ENCODE results near the gene FBL. TPM values are rescaled to one million over a fixed set of nuclear protein-coding genes. Genes with fewer than 3 reads are reported as not detected.

The FBL gene
- polyA plus RNA-seq, 1 donor (not counting 4 experiments of a cell fraction or from before 2014, with no cell fraction given) = 357 TPM

- H3K4me2 ChIP-seq (ENCODE audit: control insufficient read depth, extremely low read depth, insufficient read depth, low read depth, low read length) = no peak overlapping the region
- DNase-seq (ENCODE audit: low read depth, low spot score) (no peak), FAIRE-seq (no peak)
Measured at GRCh38 chr19:39858541-39858940, 12.4 kb upstream of the FBL start.

GRCh38 chr19:39852882-39853281, 6.7 kb upstream of the FBL start:
- no peaks in the 10 kb centered on the region for H3K9me3 ChIP-seq (ENCODE audit: control insufficient read depth, low read depth, low read length)
- H3K27ac ChIP-seq (ENCODE audit: control insufficient read depth, insufficient read depth, low read length) = no peak overlapping the region
- no peaks in the 10 kb centered on the region for H3K79me2 ChIP-seq (ENCODE audit: control insufficient read depth, insufficient read depth, low read length)
- no peaks in the 10 kb centered on the region for H3K4me1 ChIP-seq (ENCODE audit: control insufficient read depth, extremely low read depth, insufficient read depth, low read length)
- no peaks in the 10 kb centered on the region for H3K36me3 ChIP-seq (ENCODE audit: control insufficient read depth in 2 of 2, extremely low read depth in 1 of 2, insufficient read depth in 2 of 2, low read length in 2 of 2)
- H3K27me3 ChIP-seq (ENCODE audit: control insufficient read depth, extremely low read depth, insufficient read depth, low read length) = no peaks in the 10 kb centered on the region
- TF ChIP-seq CTCF (optimal IDR thresholded peaks at IDR 0.05 in 1 of 3, IDR thresholded peaks at IDR 0.05 in 1 of 3, conservative IDR thresholded peaks at IDR 0.05 in 1 of 3; ENCODE audit: extremely low read depth in 1 of 3, insufficient read depth in 2 of 3, low read length in 3 of 3) = no peak
- no peak for TF ChIP-seq EZH2 (IDR thresholded peaks at IDR 0.05; ENCODE audit: low read length)
- no peak overlapping the region for H3K9ac ChIP-seq (ENCODE audit: control insufficient read depth, extremely low read depth, insufficient read depth, low read length)
- H2AFZ ChIP-seq (ENCODE audit: control insufficient read depth, low read length) = no peak overlapping the region
- no peak overlapping the region for H3K4me2 ChIP-seq (ENCODE audit: control insufficient read depth, extremely low read depth, insufficient read depth, low read depth, low read length)
- no peak for FAIRE-seq
- H4K20me1 ChIP-seq (ENCODE audit: control insufficient read depth, extremely low read depth, insufficient read depth, low read length) = no peaks in the 10 kb centered on the region
- DNase-seq (ENCODE audit: low read depth, low spot score) = no peak
- no peak overlapping the region for H3K4me3 ChIP-seq (ENCODE audit: control insufficient read depth in 2 of 3, extremely low read depth in 1 of 3, insufficient read depth in 2 of 3, low read depth in 1 of 3, low read length in 3 of 3)
- dilution Hi-C loops (cut with MboI; ENCODE audit: extremely low pct_ligation_motif_present, low sequenced_read_pairs) = no loop called here
- no peaks in the 10 kb centered on the region for H3K9me1 ChIP-seq (ENCODE audit: control insufficient read depth, extremely low read depth, insufficient read depth, low read length)

More at GRCh38 chr19:39858541-39858940, 12.4 kb upstream of the FBL start:
- Histone ChIP-seq H3K9me3 (ENCODE audit: control insufficient read depth, low read depth, low read length) (no peaks in the 10 kb centered on the region), H3K9ac (ENCODE audit: control insufficient read depth, extremely low read depth, insufficient read depth, low read length) (no peak overlapping the region), H2AFZ (ENCODE audit: control insufficient read depth, low read length) (no peak overlapping the region), H3K27me3 (ENCODE audit: control insufficient read depth, extremely low read depth, insufficient read depth, low read length) (no peaks in the 10 kb centered on the region), H3K4me3 (ENCODE audit: control insufficient read depth in 2 of 3, extremely low read depth in 1 of 3, insufficient read depth in 2 of 3, low read depth in 1 of 3, low read length in 3 of 3) (no peak overlapping the region), H3K9me1 (ENCODE audit: control insufficient read depth, extremely low read depth, insufficient read depth, low read length) (no peaks in the 10 kb centered on the region), H4K20me1 (ENCODE audit: control insufficient read depth, extremely low read depth, insufficient read depth, low read length) (no peaks in the 10 kb centered on the region), H3K4me1 (ENCODE audit: control insufficient read depth, extremely low read depth, insufficient read depth, low read length) (no peaks in the 10 kb centered on the region), H3K36me3 (ENCODE audit: control insufficient read depth in 2 of 2, extremely low read depth in 1 of 2, insufficient read depth in 2 of 2, low read length in 2 of 2) (no peaks in the 10 kb centered on the region), H3K79me2 (ENCODE audit: control insufficient read depth, insufficient read depth, low read length) (no peaks in the 10 kb centered on the region), H3K27ac (ENCODE audit: control insufficient read depth, insufficient read depth, low read length) (no peak overlapping the region)
- dilution Hi-C loops (cut with MboI; ENCODE audit: extremely low pct_ligation_motif_present, low sequenced_read_pairs) = no loop called here
- TF ChIP-seq CTCF (optimal IDR thresholded peaks at IDR 0.05 in 1 of 3, IDR thresholded peaks at IDR 0.05 in 1 of 3, conservative IDR thresholded peaks at IDR 0.05 in 1 of 3; ENCODE audit: extremely low read depth in 1 of 3, insufficient read depth in 2 of 3, low read length in 3 of 3) = no peak
- TF ChIP-seq EZH2 (IDR thresholded peaks at IDR 0.05; ENCODE audit: low read length) = no peak

Data from keratinocyte (primary cell).